Uterus (tissue), 2 donors: Measurements from ENCODE around the gene DBNL.
"Not testable (repeated sequence)": the region's sequence is repeated elsewhere in the genome, so short reads cannot be mapped to it uniquely, and the experiment has no call there.

Experiments used
- CTCF ChIP-seq, 4 experiments: fragments of 200-600 bp in 2 of 4; fragments of 450-650 bp in 2 of 4; sonication (generic) in 2 of 4; IDR thresholded peaks; one replicate each; pipeline ENCODE4 v1.5.1; 2016 to 2019; ENCODE audit warnings: antibody characterized with exemption in 4 of 4, mild to moderate bottlenecking in 2 of 4, moderate library complexity in 1 of 4
- POLR2A ChIP-seq, 2 donors: fragments of 450-650 bp; IDR thresholded peaks; one replicate each; pipeline ENCODE4 v1.6.1; 2016; ENCODE audit warnings: antibody characterized with exemption in 2 of 2, mild to moderate bottlenecking in 1 of 2, moderate library complexity in 1 of 2

DNA sequence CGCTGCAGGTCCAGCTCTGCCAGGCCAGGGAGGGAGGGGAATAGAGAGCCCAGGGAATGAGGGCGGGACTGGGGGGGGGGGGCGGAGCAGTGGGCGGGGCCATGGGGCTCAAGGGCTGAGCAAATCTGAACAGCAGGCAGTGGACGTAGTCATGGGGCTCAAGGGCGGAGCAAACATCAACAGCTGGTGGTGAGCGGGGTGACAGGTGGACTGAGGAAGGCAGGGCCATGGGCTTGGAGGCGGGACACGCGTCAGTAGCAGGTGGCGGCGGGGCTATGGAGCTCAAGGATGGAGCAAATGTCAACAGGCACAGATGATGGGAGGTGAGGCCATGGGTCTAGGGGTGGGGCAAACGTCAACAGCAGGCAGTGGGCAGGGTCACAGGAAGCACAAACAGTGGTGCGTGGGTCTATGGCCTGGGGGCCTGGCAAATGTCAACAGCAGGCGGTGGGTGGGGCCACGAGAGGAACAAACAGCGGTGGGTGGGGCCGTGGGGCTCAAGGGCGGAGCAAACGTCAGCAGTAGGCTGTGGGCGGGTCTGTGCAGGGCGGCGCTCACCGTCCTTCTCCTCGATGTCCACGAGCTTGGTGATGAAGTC lies 5.4 kb upstream of the DBNL start:
- not testable (repeated sequence) for TF ChIP-seq POLR2A, CTCF (IDR thresholded peaks at IDR 0.05)
